Panc1 (cell line): ENCODE data around the gene ACTR3C.

Source experiments
- CTCF ChIP-seq: fragments of 450-650 bp; IDR thresholded peaks from 2 replicates; pipeline ENCODE4 v1.5.1; 2017; ENCODE audit warnings: mild to moderate bottlenecking
- POLR2AphosphoS5 ChIP-seq: IDR thresholded peaks from 2 replicates; pipeline ENCODE4 v1.6.1; 2012; ENCODE audit warnings: mild to moderate bottlenecking, low read depth, low read length, moderate library complexity
- REST ChIP-seq, 2 experiments: IDR thresholded peaks; 2 replicates each; pipeline ENCODE4 v1.6.1; 2011 to 2012; ENCODE audit warnings: low read depth in 2 of 2, control low read depth in 1 of 2, low read length in 1 of 2, mild to moderate bottlenecking in 1 of 2, moderate library complexity in 1 of 2; ENCODE audit not compliant: insufficient read depth in 1 of 2
- SIN3A ChIP-seq: IDR thresholded peaks from 2 replicates; pipeline ENCODE4 v1.6.1; 2012; ENCODE audit warnings: low read depth, mild to moderate bottlenecking, low read length, moderate library complexity, borderline replicate concordance; ENCODE audit not compliant: insufficient read depth
- TCF7L2 ChIP-seq: IDR thresholded peaks from 2 replicates; pipeline ENCODE4 v1.6.1; 2011; ENCODE audit warnings: mild to moderate bottlenecking, low read depth, low read length, inconsistent platforms

- TF ChIP-seq CTCF: no peak
- no peak for TF ChIP-seq POLR2AphosphoS5
- TF ChIP-seq SIN3A: no peak
- TF ChIP-seq REST (IDR thresholded peaks at IDR 0.05; ENCODE audit: insufficient read depth in 1 of 2, low read depth in 2 of 2, low read length in 1 of 2): no peak
- no peak for TF ChIP-seq TCF7L2
Observed at GRCh38 chr7:150337659-150338081, 14.3 kb upstream of the ACTR3C start.
